HepG2 (cell line): Measurements from ENCODE around the gene FOXA3. TPM values are rescaled to one million over a fixed set of nuclear protein-coding genes. Genes with fewer than 3 reads are reported as not detected.

Experiments
- FOSL2 ChIP-seq: sonication (generic); formaldehyde crosslinking; IDR thresholded peaks from 2 replicates; pipeline ENCODE4 v1.4.0; 2020; ENCODE audit warnings: missing genetic modification reagents
- HOXA3 ChIP-seq: sonication (generic); formaldehyde crosslinking; IDR thresholded peaks from 2 replicates; pipeline ENCODE4 v1.5.0; 2020; ENCODE audit warnings: missing genetic modification reagents
- KDM5B ChIP-seq: sonication (generic); formaldehyde crosslinking; IDR thresholded peaks from 2 replicates; pipeline ENCODE4 v1.4.0; 2020; ENCODE audit warnings: missing genetic modification reagents, mild to moderate bottlenecking, borderline replicate concordance
- MYC ChIP-seq: sonication (generic); formaldehyde crosslinking; IDR thresholded peaks from 2 replicates; pipeline ENCODE4 v1.9.0; 2021; ENCODE audit warnings: missing genetic modification reagents, borderline replicate concordance
- NKX3-1 ChIP-seq: sonication (generic); formaldehyde crosslinking; IDR thresholded peaks from 2 replicates; pipeline ENCODE4 v1.5.0; 2020; ENCODE audit warnings: missing genetic modification reagents
- RCOR2 ChIP-seq: IDR thresholded peaks from 2 replicates; pipeline ENCODE4 v1.6.1; 2016; ENCODE audit warnings: missing biosample characterization, missing genetic modification reagents
- REPIN1 ChIP-seq: sonication (generic); formaldehyde crosslinking; IDR thresholded peaks from 2 replicates; pipeline ENCODE4 v1.8.0; 2022; ENCODE audit warnings: missing genetic modification reagents, low read depth, mild to moderate bottlenecking, borderline replicate concordance
- RFXAP ChIP-seq: sonication (generic); formaldehyde crosslinking; IDR thresholded peaks from 2 replicates; pipeline ENCODE4 v1.4.0; 2020; ENCODE audit warnings: missing genetic modification reagents, borderline replicate concordance
- SMC3 ChIP-seq: IDR thresholded peaks from 2 replicates; pipeline ENCODE4 v1.6.1; 2011; ENCODE audit warnings: low read length, improper control_type of control experiment
- SOX5 ChIP-seq: IDR thresholded peaks from 2 replicates; pipeline ENCODE4 v1.6.1; 2016; ENCODE audit warnings: borderline replicate concordance
- SOX6 ChIP-seq, 2 experiments: fragments of 450-650 bp in 1 of 2; sonication (generic) in 1 of 2; formaldehyde crosslinking in 1 of 2; IDR thresholded peaks; 2 replicates each; pipeline versions ENCODE4 v1.4.0 to v1.6.1; 2017 to 2020; ENCODE audit warnings: antibody characterized with exemption in 1 of 2, mild to moderate bottlenecking in 1 of 2, missing genetic modification reagents in 1 of 2
- TEAD3 ChIP-seq: optimal IDR thresholded peaks from 2 replicates; pipeline ENCODE3; 2016; ENCODE audit warnings: borderline replicate concordance
- ZNF263 ChIP-seq: sonication (generic); formaldehyde crosslinking; IDR thresholded peaks from 2 replicates; pipeline ENCODE4 v1.4.0; 2020; ENCODE audit warnings: missing genetic modification reagents
- ZNF331 ChIP-seq: sonication (generic); formaldehyde crosslinking; IDR thresholded peaks from 2 replicates; pipeline ENCODE4 v1.4.0; 2020; ENCODE audit warnings: missing genetic modification reagents
- polyA plus RNA-seq, 8 experiments: library from polyadenylated mRNA; depleted of rRNA in 3 of 8; stranded (reverse) in 7 of 8; unstranded in 1 of 8; fragments of >200 nt; fragmentation: Illumina TruSeq in 4 of 8; extraction: Trizol in 4 of 8; gene quantifications; 2 replicates each; pipeline versions ENCODE4 v1.2.1 to v1.2.3, GENCODE V29; 2011 to 2016; ENCODE audit warnings: low read depth in 4 of 8, missing spikeins in 1 of 8, mixed read lengths in 1 of 8; ENCODE audit not compliant: insufficient read depth in 1 of 8
- total RNA-seq, 5 experiments: library from RNA; depleted of rRNA; stranded (reverse); fragments of >200 nt; fragmentation: Illumina TruSeq; extraction: Trizol; gene quantifications; 2 replicates each; pipeline ENCODE4 v1.2.3, GENCODE V29; 2016; ENCODE audit warnings: low read depth in 1 of 5
- TF ChIP-seq, protein P1 (sequence below): sonication (generic); formaldehyde crosslinking; IDR thresholded peaks from 2 replicates; pipeline ENCODE4 v1.5.1; 2020; ENCODE audit warnings: mild to moderate bottlenecking, missing genetic modification reagents, moderate library complexity
- TF ChIP-seq, protein P2 (sequence below): sonication (generic); formaldehyde crosslinking; IDR thresholded peaks from 2 replicates; pipeline ENCODE4 v1.5.1; 2020; ENCODE audit warnings: mild to moderate bottlenecking, moderate library complexity, missing genetic modification reagents
- TF ChIP-seq, protein P3 (sequence below): sonication (generic); formaldehyde crosslinking; IDR thresholded peaks from 2 replicates; pipeline ENCODE4 v1.5.0; 2020; ENCODE audit warnings: mild to moderate bottlenecking, missing genetic modification reagents
- TF ChIP-seq, protein P4 (sequence below): sonication (generic); formaldehyde crosslinking; IDR thresholded peaks from 2 replicates; pipeline ENCODE4 v1.4.0; 2020; ENCODE audit warnings: missing genetic modification reagents

FOXA3 gene
- total and polyA plus RNA-seq, 2 of the 13 experiments (the other 11 are each of a cell fraction or from before 2014, with no cell fraction given) = 29.8 to 47.6 TPM

DNA sequence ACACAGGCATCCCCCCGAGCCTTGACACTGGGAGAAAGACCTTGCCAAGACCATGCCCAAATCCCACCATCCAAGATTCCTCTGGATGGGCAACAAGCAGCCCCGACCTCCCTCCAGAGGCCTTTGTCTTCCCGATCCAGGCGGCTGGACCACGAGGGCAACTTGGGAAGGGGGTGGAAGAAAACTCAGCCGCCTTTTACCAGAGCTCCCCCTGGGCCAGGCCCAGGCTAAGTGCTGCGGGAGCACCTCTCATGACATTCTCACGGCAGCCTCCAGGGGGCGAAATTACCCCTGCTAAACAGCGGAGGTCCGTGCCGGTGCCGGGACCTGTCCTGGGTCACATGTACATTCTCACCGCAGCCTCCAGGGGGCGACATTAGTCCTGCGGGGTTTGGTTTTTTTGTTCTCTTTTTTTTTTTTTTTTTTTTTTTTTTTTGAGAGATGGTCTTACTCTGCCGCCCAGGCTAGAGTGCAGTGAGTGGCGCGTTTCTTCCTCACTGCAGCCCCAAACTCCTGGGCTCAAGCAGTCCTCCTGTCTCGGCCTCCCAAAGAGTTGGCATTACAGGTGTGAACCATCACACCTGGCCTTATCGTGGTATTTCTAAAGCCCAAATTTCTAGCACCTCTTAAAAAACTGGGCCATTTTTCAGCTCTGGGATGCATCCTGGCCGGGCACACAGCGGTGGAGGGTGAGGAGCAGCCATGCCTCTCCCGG lies 47.0 kb upstream of the FOXA3 start (continued):
- TF ChIP-seq, protein P1, sequence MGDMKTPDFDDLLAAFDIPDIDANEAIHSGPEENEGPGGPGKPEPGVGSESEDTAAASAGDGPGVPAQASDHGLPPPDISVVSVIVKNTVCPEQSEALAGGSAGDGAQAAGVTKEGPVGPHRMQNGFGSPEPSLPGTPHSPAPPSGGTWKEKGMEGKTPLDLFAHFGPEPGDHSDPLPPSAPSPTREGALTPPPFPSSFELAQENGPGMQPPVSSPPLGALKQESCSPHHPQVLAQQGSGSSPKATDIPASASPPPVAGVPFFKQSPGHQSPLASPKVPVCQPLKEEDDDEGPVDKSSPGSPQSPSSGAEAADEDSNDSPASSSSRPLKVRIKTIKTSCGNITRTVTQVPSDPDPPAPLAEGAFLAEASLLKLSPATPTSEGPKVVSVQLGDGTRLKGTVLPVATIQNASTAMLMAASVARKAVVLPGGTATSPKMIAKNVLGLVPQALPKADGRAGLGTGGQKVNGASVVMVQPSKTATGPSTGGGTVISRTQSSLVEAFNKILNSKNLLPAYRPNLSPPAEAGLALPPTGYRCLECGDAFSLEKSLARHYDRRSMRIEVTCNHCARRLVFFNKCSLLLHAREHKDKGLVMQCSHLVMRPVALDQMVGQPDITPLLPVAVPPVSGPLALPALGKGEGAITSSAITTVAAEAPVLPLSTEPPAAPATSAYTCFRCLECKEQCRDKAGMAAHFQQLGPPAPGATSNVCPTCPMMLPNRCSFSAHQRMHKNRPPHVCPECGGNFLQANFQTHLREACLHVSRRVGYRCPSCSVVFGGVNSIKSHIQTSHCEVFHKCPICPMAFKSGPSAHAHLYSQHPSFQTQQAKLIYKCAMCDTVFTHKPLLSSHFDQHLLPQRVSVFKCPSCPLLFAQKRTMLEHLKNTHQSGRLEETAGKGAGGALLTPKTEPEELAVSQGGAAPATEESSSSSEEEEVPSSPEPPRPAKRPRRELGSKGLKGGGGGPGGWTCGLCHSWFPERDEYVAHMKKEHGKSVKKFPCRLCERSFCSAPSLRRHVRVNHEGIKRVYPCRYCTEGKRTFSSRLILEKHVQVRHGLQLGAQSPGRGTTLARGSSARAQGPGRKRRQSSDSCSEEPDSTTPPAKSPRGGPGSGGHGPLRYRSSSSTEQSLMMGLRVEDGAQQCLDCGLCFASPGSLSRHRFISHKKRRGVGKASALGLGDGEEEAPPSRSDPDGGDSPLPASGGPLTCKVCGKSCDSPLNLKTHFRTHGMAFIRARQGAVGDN (CRISPR knock-in tag) = peak; percentile 63
- TF ChIP-seq TEAD3 (peak; percentile 78), KDM5B (peak; percentile 42; the same call in 1 of the 2 replicates), RCOR2 (CRISPR knock-in tag) (no peak), NKX3-1 (CRISPR knock-in tag) (no peak), RFXAP (0 out of 2 replicates have a peak, but pooled peaks have one; percentile 30), REPIN1 (CRISPR knock-in tag) (peak; percentile 51; the same call in 1 of the 2 replicates), HOXA3 (CRISPR knock-in tag) (0 out of 2 replicates have a peak, but pooled peaks have one; percentile 16), FOSL2 (0 out of 2 replicates have a peak, but pooled peaks have one; percentile 5), ZNF263 (peak; percentile 81), ZNF331 (peak; percentile 70), SMC3 (peak; percentile 64), SOX6 (IDR thresholded peaks at IDR 0.05) (no peak), SOX6 (CRISPR knock-in tag; IDR thresholded peaks at IDR 0.05) (peak; percentile 44), SOX5 (peak; percentile 11; the same call in 1 of the 2 replicates), MYC (CRISPR knock-in tag) (peak; percentile 52; the same call in 1 of the 2 replicates)
- TF ChIP-seq, protein P2, sequence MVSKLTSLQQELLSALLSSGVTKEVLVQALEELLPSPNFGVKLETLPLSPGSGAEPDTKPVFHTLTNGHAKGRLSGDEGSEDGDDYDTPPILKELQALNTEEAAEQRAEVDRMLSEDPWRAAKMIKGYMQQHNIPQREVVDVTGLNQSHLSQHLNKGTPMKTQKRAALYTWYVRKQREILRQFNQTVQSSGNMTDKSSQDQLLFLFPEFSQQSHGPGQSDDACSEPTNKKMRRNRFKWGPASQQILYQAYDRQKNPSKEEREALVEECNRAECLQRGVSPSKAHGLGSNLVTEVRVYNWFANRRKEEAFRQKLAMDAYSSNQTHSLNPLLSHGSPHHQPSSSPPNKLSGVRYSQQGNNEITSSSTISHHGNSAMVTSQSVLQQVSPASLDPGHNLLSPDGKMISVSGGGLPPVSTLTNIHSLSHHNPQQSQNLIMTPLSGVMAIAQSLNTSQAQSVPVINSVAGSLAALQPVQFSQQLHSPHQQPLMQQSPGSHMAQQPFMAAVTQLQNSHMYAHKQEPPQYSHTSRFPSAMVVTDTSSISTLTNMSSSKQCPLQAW = 0 out of 2 replicates have a peak, but pooled peaks have one; percentile 48
- TF ChIP-seq, protein P3, sequence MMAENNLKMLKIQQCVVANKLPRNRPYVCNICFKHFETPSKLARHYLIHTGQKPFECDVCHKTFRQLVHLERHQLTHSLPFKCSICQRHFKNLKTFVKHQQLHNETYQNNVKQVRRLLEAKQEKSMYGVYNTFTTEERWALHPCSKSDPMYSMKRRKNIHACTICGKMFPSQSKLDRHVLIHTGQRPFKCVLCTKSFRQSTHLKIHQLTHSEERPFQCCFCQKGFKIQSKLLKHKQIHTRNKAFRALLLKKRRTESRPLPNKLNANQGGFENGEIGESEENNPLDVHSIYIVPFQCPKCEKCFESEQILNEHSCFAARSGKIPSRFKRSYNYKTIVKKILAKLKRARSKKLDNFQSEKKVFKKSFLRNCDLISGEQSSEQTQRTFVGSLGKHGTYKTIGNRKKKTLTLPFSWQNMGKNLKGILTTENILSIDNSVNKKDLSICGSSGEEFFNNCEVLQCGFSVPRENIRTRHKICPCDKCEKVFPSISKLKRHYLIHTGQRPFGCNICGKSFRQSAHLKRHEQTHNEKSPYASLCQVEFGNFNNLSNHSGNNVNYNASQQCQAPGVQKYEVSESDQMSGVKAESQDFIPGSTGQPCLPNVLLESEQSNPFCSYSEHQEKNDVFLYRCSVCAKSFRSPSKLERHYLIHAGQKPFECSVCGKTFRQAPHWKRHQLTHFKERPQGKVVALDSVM (CRISPR knock-in tag) = peak; percentile 55; the same call in 1 of the 2 replicates
- TF ChIP-seq, protein P4, sequence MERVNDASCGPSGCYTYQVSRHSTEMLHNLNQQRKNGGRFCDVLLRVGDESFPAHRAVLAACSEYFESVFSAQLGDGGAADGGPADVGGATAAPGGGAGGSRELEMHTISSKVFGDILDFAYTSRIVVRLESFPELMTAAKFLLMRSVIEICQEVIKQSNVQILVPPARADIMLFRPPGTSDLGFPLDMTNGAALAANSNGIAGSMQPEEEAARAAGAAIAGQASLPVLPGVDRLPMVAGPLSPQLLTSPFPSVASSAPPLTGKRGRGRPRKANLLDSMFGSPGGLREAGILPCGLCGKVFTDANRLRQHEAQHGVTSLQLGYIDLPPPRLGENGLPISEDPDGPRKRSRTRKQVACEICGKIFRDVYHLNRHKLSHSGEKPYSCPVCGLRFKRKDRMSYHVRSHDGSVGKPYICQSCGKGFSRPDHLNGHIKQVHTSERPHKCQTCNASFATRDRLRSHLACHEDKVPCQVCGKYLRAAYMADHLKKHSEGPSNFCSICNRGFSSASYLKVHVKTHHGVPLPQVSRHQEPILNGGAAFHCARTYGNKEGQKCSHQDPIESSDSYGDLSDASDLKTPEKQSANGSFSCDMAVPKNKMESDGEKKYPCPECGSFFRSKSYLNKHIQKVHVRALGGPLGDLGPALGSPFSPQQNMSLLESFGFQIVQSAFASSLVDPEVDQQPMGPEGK (CRISPR knock-in tag) = peak; percentile 27; the same call in 1 of the 2 replicates
